Measurements from ENCODE around the gene ABHD16A. TPM values are rescaled to one million over a fixed set of nuclear protein-coding genes. Genes with fewer than 3 reads are reported as not detected.

Gene ABHD16A
- total RNA-seq, 1 donor: 23.5 TPM

DNA sequence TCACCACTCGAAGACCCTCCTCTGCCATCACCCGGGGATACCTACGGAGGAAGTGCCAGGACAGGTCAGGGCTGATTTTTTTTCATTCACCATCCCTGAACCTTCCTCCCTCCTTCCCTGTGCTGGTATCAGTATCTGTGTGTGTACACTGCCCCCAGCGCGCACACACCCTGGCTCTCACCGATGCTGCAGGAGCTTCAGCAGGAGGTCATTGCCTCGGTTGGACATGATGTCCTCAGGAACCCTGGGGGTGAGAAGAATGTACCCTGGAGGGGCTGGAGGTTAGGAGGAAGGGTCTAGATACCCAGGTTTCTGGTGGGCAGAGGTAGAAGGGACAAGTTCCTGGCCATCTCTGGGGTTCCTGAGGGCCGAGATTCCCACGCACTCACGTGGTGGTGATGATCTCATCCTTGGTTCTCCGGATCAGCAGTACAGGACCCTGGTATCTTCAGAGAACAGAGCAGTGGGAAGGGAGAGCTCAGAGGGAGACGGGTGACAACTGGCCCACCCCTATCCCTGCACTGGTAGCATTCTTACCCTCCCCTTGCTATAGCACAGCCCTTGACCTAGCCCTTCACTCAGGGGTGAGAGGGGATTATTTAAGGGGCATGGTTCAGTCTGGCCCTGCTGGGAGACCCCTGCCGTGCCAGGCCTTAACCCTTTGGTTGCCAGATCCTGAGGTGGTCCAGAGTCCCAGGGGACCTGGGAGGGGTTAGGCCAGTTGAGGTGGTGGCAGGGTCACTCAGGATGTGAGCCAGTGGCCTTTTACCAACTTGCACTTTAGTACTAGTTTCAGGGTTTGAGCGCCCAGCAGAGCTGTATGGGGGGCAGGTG lies 15.0 kb downstream of the ABHD16A start:
- no peak overlapping the region for H3K4me3 ChIP-seq (ENCODE audit: low read depth, low read length)
- DNase-seq (ENCODE audit: low read depth): no peak
- TF ChIP-seq, protein P1, sequence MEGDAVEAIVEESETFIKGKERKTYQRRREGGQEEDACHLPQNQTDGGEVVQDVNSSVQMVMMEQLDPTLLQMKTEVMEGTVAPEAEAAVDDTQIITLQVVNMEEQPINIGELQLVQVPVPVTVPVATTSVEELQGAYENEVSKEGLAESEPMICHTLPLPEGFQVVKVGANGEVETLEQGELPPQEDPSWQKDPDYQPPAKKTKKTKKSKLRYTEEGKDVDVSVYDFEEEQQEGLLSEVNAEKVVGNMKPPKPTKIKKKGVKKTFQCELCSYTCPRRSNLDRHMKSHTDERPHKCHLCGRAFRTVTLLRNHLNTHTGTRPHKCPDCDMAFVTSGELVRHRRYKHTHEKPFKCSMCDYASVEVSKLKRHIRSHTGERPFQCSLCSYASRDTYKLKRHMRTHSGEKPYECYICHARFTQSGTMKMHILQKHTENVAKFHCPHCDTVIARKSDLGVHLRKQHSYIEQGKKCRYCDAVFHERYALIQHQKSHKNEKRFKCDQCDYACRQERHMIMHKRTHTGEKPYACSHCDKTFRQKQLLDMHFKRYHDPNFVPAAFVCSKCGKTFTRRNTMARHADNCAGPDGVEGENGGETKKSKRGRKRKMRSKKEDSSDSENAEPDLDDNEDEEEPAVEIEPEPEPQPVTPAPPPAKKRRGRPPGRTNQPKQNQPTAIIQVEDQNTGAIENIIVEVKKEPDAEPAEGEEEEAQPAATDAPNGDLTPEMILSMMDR (IDR thresholded peaks at IDR 0.05; ENCODE audit: insufficient read depth, low read length): no peak

DNA sequence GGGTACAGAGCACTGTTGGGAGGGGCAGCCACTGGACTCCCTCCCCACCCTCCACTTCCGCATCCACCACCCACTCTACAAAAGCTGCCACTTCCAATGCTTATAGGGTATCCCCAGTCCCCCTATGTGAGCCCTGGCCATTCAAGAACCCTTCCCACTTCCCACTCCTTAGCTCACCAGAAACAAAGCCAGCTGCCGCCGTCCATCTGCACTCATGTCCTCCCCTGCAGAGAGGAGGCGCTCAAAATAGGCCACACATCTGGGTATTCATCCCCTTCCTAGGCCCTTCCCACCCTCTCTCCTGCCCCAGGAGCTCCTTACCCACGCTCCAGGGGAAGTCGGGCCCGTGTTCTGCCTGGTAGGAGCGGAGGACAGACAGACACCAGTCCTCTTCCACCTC lies 15.8 kb downstream of the ABHD16A start:
- TF ChIP-seq, protein P1 (IDR thresholded peaks at IDR 0.05; ENCODE audit: insufficient read depth, low read length): no peak
- H3K4me3 ChIP-seq (ENCODE audit: low read depth, low read length): no peak overlapping the region
- DNase-seq (ENCODE audit: low read depth): no peak

DNA sequence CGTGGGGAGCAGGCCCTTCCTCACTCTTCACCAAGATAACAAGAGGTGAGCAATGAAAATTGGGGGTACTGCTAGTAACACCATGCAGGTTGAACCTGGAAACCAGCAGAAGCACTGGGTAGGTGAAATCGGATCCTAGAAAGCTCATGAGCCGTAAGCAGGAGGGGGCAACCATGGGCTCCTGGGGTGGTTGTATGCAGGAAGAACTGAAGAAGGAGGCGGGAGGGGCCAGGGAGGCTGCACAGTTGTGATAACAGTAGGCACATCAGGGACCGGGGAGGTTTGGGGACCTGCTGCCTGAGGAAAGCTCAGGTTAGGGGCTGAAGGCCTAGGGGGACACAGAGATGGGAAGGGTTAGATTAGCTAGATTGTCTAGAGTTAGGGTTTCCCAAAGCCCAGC lies 16.6 kb downstream of the ABHD16A start:
- no peak overlapping the region for H3K4me3 ChIP-seq (ENCODE audit: low read depth, low read length)
- TF ChIP-seq, protein P1 (IDR thresholded peaks at IDR 0.05; ENCODE audit: insufficient read depth, low read length): no peak
- no peak for DNase-seq (ENCODE audit: low read depth)

DNA sequence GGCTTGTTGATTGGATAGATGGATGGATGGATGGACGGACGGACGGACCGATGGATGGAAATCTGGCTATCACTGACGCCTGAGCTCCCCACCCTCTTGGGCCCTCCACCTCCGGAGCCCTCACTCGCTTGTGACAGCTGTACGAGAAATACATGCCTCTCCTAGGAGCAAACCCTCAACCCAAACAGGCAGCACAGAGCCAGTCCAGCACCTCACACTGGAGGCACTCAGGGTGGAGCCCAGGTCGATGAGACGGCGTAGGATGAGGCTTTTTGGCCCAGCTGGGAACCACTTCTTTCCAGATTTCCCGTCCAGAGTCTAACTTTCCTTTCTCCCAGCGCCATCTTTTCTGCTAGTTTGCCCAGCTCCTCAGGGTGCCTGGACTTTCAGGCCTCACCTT lies 19.5 kb downstream of the ABHD16A start:
- TF ChIP-seq, protein P1 (IDR thresholded peaks at IDR 0.05; ENCODE audit: insufficient read depth, low read length): no peak
- H3K4me3 ChIP-seq (ENCODE audit: low read depth, low read length): no peak overlapping the region
- no peak for DNase-seq (ENCODE audit: low read depth)

DNA sequence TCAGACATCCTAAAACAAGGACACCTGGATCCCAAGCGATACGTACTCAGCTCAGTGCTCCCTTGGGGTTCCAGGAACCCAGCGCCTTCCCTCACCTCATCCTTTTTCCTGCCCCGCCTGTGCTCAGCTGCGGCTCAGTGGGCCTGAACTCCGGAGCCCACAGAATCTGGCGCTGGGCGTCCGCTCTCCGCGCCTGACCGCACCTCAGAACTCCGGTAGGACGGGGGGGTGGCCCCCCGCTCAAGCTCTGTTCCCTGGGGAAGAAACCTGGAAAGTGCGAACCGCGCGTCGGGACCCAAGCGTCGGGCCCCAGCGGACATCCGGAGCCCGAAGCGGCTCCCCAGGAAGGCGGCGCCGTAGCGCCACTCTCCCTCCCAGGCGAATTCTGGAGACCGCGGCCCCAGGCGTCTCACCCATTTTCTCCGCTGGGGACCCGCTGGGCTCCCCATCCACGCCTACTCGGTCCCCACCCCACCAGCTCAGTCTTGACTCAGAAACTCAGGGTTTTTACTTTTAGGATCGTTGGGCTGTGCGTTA lies 21.9 kb downstream of the ABHD16A start:
- DNase-seq (ENCODE audit: low read depth): peak; percentile 24
- TF ChIP-seq, protein P1 (IDR thresholded peaks at IDR 0.05; ENCODE audit: insufficient read depth, low read length): peak; percentile 20
- H3K4me3 ChIP-seq (ENCODE audit: low read depth, low read length): peak overlapping the region; percentile 60

DNA sequence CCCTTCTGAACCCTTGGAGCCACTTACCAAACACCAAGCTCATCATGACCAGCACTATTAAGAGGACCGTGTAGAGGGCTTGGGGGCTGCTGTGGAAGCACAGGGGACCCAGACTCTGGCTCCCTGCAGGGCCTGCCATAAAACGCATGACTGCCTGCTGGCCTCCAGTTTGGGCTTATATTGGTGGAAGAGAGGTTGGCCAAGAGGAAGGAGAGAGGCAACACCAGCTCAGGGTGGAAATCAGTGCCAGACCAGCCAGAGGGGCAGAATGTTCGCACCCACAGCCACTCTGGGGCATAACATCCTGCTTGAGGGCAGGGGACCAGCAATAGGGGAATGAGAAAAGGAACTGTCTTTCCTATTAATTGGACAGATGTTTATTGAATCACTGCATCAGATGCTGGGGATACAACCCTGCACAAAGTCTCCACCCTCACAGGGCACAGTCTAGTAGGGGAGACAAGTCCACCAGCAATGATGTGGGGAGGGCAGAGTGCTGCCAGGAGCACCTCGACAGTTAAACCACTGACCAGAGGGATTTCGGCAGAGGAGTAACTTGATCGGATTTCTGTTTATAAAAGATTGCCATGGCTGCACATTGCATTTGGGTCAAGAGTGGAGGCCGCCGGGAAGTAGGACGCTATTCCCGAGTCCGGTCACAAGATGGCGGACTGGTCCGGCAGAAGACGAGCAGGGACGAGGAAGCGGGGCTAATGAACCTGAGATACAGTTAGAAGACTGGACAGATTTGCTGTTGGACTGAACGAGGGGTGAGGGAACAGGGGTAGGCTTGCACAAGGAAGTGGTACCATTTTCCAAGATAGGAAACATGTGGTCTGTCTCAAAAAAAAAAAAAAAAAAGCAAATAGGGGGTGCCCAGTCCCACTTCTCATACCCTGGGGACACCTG lies 22.6 kb downstream of the ABHD16A start, which contains the start of gene LY6G5C:
TSS of gene LY6G5C (minus strand) at position 842 of the 909 bp plus-strand sequence. CDS start at position 148, 694 bp downstream.
- DNase-seq (ENCODE audit: low read depth): peak; percentile 92
- TF ChIP-seq, protein P1 (IDR thresholded peaks at IDR 0.05; ENCODE audit: insufficient read depth, low read length): peak; percentile 85
- peak within 1 kb of the TSS; percentile 60 for H3K4me3 ChIP-seq (ENCODE audit: low read depth, low read length)

All from fibroblast of the aortic adventitia (primary cell).